ENCODE results near the gene RTN4IP1. TPM values are rescaled to one million over a fixed set of nuclear protein-coding genes. Genes with fewer than 3 reads are reported as not detected.

RTN4IP1 gene
- total and polyA plus RNA-seq, 11 donors, result 6.9 to 23.3 (median 13.6) TPM

- no peaks in the 10 kb centered on the region for H3K9me3 ChIP-seq
- H3K27me3 ChIP-seq, result no peaks in the 10 kb centered on the region
- no peak for ATAC-seq
- peaks cover 0 to 8% (median 0%) of the 10 kb centered on the region in 12 donors for H3K4me1 ChIP-seq
- H3K4me3 ChIP-seq, result no peak overlapping the region
- no peak for DNase-seq
- intact Hi-C loops (cut with DNase I), result no loop called here
- H3K27ac ChIP-seq, result no peak overlapping the region
- no peak for TF ChIP-seq CTCF (IDR thresholded peaks at IDR 0.05)
- peaks cover 0 to 73% (median 54%) of the 10 kb centered on the region in 9 donors for H3K36me3 ChIP-seq
- 95 to 100% (median 99%) methylated on average over 2 of the region's 2 CpGs for WGBS, 4 donors
Measured at GRCh38 chr6:106643061-106643460, 13.8 kb upstream of the RTN4IP1 start.

GRCh38 chr6:106642476-106642875, 13.2 kb upstream of the RTN4IP1 start:
- Histone ChIP-seq H3K4me3 (no peak overlapping the region), H3K36me3 (peaks cover 0 to 71% (median 54%) of the 10 kb centered on the region in 9 donors), H3K27ac (no peak overlapping the region), H3K9me3 (no peaks in the 10 kb centered on the region), H3K27me3 (no peaks in the 10 kb centered on the region), H3K4me1 (peaks cover 0 to 14% (median 0%) of the 10 kb centered on the region in 12 donors)
- 85 to 94% (median 86%) methylated on average over 4 of the region's 4 CpGs for WGBS, 4 donors
- ATAC-seq, result no peak
- no peak for TF ChIP-seq CTCF (IDR thresholded peaks at IDR 0.05)
- no peak for TF ChIP-seq POLR2A (IDR thresholded peaks at IDR 0.05)
- no peak for DNase-seq
- intact Hi-C loops (cut with DNase I), result no loop called here

- peaks cover 0 to 50% (median 39%) of the 10 kb centered on the region in 9 donors for H3K36me3 ChIP-seq
- ATAC-seq (no peak), DNase-seq (no peak)
- intact Hi-C loops (cut with DNase I), result no loop called here
- H3K4me1 ChIP-seq, result peaks cover 0 to 26% (median 0%) of the 10 kb centered on the region in 12 donors
- no peak overlapping the region for H3K27ac ChIP-seq
- no peaks in the 10 kb centered on the region for H3K9me3 ChIP-seq
- WGBS, 4 donors, result 83 to 88% (median 85%) methylated on average over 4 of the region's 4 CpGs
- H3K27me3 ChIP-seq, result no peaks in the 10 kb centered on the region
- no peak overlapping the region for H3K4me3 ChIP-seq
- TF ChIP-seq POLR2A (IDR thresholded peaks at IDR 0.05) (no peak), CTCF (IDR thresholded peaks at IDR 0.05) (no peak)
Measured at GRCh38 chr6:106639812-106640211, 10.5 kb upstream of the RTN4IP1 start.

GRCh38 chr6:106637717-106638341, 8.5 kb upstream of the RTN4IP1 start:
- TF ChIP-seq POLR2A (IDR thresholded peaks at IDR 0.05) (no peak), CTCF (IDR thresholded peaks at IDR 0.05) (no peak)
- DNase-seq (no peak), ATAC-seq (no peak)
- Histone ChIP-seq H3K36me3 (peaks cover 0 to 30% (median 19%) of the 10 kb centered on the region in 9 donors), H3K27ac (peak overlapping the region in 1 of 12 donors; percentile 56), H3K9me3 (no peaks in the 10 kb centered on the region), H3K27me3 (no peaks in the 10 kb centered on the region), H3K4me3 (no peak overlapping the region), H3K4me1 (peaks cover 0 to 26% (median 0%) of the 10 kb centered on the region in 12 donors)
- WGBS, 4 donors, result 71 to 83% (median 76%) methylated on average over 6 of the region's 6 CpGs
- intact Hi-C loops (cut with DNase I), result no loop called here
